Adrenal gland (tissue), 5 donors: ENCODE results near the gene NLRC5.

Experiments
- CTCF ChIP-seq, 6 experiments: fragments of 450-650 bp in 4 of 6; fragments of 200-600 bp in 2 of 6; sonication (generic) in 1 of 6; IDR thresholded peaks; 1 replicate in 5 of 6; 2 replicates in 1 of 6; pipeline versions ENCODE4 v1.5.1 to v1.8.0; 2016 to 2021; ENCODE audit warnings: antibody characterized with exemption in 6 of 6, mild to moderate bottlenecking in 2 of 6, moderate library complexity in 1 of 6
- POLR2A ChIP-seq, 2 donors: fragments of 450-650 bp; IDR thresholded peaks; one replicate each; pipeline ENCODE4 v1.6.1; 2017; ENCODE audit warnings: antibody characterized with exemption in 2 of 2, mild to moderate bottlenecking in 2 of 2, moderate library complexity in 1 of 2
- donor health status: DM: no; HTN: no; CAD: no.

GRCh38 chr16:57024894-57025680 lies 35.7 kb downstream of the NLRC5 start:
- TF ChIP-seq CTCF (IDR thresholded peaks at IDR 0.05) (no peak), POLR2A (IDR thresholded peaks at IDR 0.05) (no peak)
